Spleen (tissue), 7 donors: ENCODE data around the gene DENND2D.

Experiments used
- CTCF ChIP-seq, 11 experiments: fragments of 200-600 bp in 7 of 11; fragments of 450-650 bp in 4 of 11; sonication (generic) in 4 of 11; IDR thresholded peaks in 8 of 11; conservative IDR thresholded peaks in 3 of 11; 1 replicate in 7 of 11; 2 replicates in 4 of 11; pipeline versions ENCODE4 v1.4.0 to v1.8.0; 2016 to 2021; ENCODE audit warnings: antibody characterized with exemption in 11 of 11, inconsistent platforms in 4 of 11, mild to moderate bottlenecking in 1 of 11
- POLR2A ChIP-seq, 3 donors: fragments of 450-650 bp; IDR thresholded peaks; one replicate each; pipeline ENCODE4 v1.5.1; 2017; ENCODE audit warnings: antibody characterized with exemption in 3 of 3, mild to moderate bottlenecking in 1 of 3
- POLR2AphosphoS5 ChIP-seq, 3 donors: sonication (generic); formaldehyde crosslinking; IDR thresholded peaks; one replicate each; pipeline ENCODE4 v1.5.1; 2017; ENCODE audit warnings: antibody characterized with exemption in 3 of 3
- donor health status: DM: no; HTN: no; CAD: no; lungs with moderate emphysema.
- donor health status: DM: no; HTN: no; CAD: no.
- donor health status: DM: no; HTN: no; CAD: no.

- TF ChIP-seq POLR2AphosphoS5 (IDR thresholded peaks at IDR 0.05) (no peak), CTCF (IDR thresholded peaks at IDR 0.05 in 8 of 11, conservative IDR thresholded peaks at IDR 0.05 in 3 of 11) (no peak), POLR2A (IDR thresholded peaks at IDR 0.05) (no peak)
These were observed 5.3 kb downstream of the DENND2D start for GRCh38 chr1:111195002-111195684.
